DMS79 (cell line): ENCODE data around the gene JAZF1.

Experiments used
- DNase-seq: peaks from one replicate; lab custom pipeline; 2025; lab: John Stamatoyannopoulos, UW

Gene JAZF1

GRCh38 chr7:28008171-28008570 is 172.4 kb downstream of the JAZF1 start:
- DNase-seq: no peak

- no peak for DNase-seq
Measured at GRCh38 chr7:28006491-28006890, 174.1 kb downstream of the JAZF1 start.

GRCh38 chr7:28005847-28006231 is 174.8 kb downstream of the JAZF1 start:
- no peak for DNase-seq

GRCh38 chr7:28005075-28005846 is 175.3 kb downstream of the JAZF1 start:
- DNase-seq: no peak

GRCh38 chr7:28003408-28003807 is 177.2 kb downstream of the JAZF1 start:
- DNase-seq: no peak

GRCh38 chr7:28002638-28003037 is 178.0 kb downstream of the JAZF1 start:
- DNase-seq: peak; percentile 2

- DNase-seq: no peak
Measured at GRCh38 chr7:28001896-28002295, 178.7 kb downstream of the JAZF1 start.

- DNase-seq: no peak
Measured at GRCh38 chr7:27999829-28000228, 180.8 kb downstream of the JAZF1 start.

GRCh38 chr7:27998382-27998781 is 182.2 kb downstream of the JAZF1 start:
- no peak for DNase-seq

- peak; percentile 30 for DNase-seq
Measured at GRCh38 chr7:27997188-27997707, 183.3 kb downstream of the JAZF1 start.

- no peak for DNase-seq
Measured at GRCh38 chr7:27996141-27996540, 184.5 kb downstream of the JAZF1 start.

GRCh38 chr7:27995228-27995627 is 185.4 kb downstream of the JAZF1 start:
- DNase-seq: no peak

GRCh38 chr7:27994639-27995038 is 186.0 kb downstream of the JAZF1 start:
- DNase-seq: no peak

GRCh38 chr7:27992755-27993493 is 187.7 kb downstream of the JAZF1 start:
- DNase-seq: no peak

GRCh38 chr7:27992097-27992496 is 188.5 kb downstream of the JAZF1 start:
- DNase-seq: no peak

GRCh38 chr7:27991006-27991528 is 189.5 kb downstream of the JAZF1 start:
- DNase-seq: no peak

GRCh38 chr7:27976531-27976930 is 204.1 kb downstream of the JAZF1 start:
- DNase-seq: no peak

GRCh38 chr7:27973625-27974024 is 207.0 kb downstream of the JAZF1 start:
- DNase-seq: no peak

GRCh38 chr7:27972276-27972675 is 208.3 kb downstream of the JAZF1 start:
- no peak for DNase-seq

- DNase-seq: no peak
Measured at GRCh38 chr7:27971171-27971812, 209.3 kb downstream of the JAZF1 start.

- no peak for DNase-seq
Measured at GRCh38 chr7:27970350-27970749, 210.2 kb downstream of the JAZF1 start.

- DNase-seq: no peak
Measured at GRCh38 chr7:27969346-27969745, 211.2 kb downstream of the JAZF1 start.

GRCh38 chr7:27967639-27968038 is 213.0 kb downstream of the JAZF1 start:
- DNase-seq: no peak
